Measurements from ENCODE around the gene ANKRD37. TPM values are rescaled to one million over a fixed set of nuclear protein-coding genes. Genes with fewer than 3 reads are reported as not detected.

ANKRD37 gene
- total RNA-seq, 1 donor from 2014 or later, result 6.1 TPM

- no peak for TF ChIP-seq EZH2 (IDR thresholded peaks at IDR 0.05; ENCODE audit: insufficient read depth, low read length)
- TF ChIP-seq, protein P1, sequence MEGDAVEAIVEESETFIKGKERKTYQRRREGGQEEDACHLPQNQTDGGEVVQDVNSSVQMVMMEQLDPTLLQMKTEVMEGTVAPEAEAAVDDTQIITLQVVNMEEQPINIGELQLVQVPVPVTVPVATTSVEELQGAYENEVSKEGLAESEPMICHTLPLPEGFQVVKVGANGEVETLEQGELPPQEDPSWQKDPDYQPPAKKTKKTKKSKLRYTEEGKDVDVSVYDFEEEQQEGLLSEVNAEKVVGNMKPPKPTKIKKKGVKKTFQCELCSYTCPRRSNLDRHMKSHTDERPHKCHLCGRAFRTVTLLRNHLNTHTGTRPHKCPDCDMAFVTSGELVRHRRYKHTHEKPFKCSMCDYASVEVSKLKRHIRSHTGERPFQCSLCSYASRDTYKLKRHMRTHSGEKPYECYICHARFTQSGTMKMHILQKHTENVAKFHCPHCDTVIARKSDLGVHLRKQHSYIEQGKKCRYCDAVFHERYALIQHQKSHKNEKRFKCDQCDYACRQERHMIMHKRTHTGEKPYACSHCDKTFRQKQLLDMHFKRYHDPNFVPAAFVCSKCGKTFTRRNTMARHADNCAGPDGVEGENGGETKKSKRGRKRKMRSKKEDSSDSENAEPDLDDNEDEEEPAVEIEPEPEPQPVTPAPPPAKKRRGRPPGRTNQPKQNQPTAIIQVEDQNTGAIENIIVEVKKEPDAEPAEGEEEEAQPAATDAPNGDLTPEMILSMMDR (IDR thresholded peaks at IDR 0.05; ENCODE audit: insufficient read depth, low read depth, low read length), result no peak
- H3K27me3 Mint-ChIP-seq (ENCODE audit: low read depth, unreplicated experiment), result no peaks in the 10 kb centered on the region
- Histone ChIP-seq H3K4me1 (ENCODE audit: insufficient read depth, low read length) (peaks cover 7% of the 10 kb centered on the region), H3K27me3 (ENCODE audit: insufficient read depth, low read length) (no peaks in the 10 kb centered on the region), H3K4me3 (ENCODE audit: insufficient read depth, low read depth, low read length) (no peak overlapping the region), H3K79me2 (ENCODE audit: insufficient read depth, low read length) (no peaks in the 10 kb centered on the region), H4K20me1 (ENCODE audit: insufficient read depth, low read length) (no peaks in the 10 kb centered on the region), H3K4me2 (ENCODE audit: low read length) (no peak overlapping the region), H3K9ac (ENCODE audit: low read length) (no peak overlapping the region), H3K36me3 (ENCODE audit: insufficient read depth, low read length) (peaks cover 28% of the 10 kb centered on the region), H3K9me3 (ENCODE audit: insufficient read depth, low read depth, low read length) (no peaks in the 10 kb centered on the region), H3K27ac (ENCODE audit: low read depth, low read length) (no peak overlapping the region), H2AFZ (ENCODE audit: low read depth, low read length) (no peak overlapping the region)
- peaks cover 12% of the 10 kb centered on the region for H3K36me3 Mint-ChIP-seq (ENCODE audit: low read depth, unreplicated experiment)
- FAIRE-seq (peak; percentile 52), DNase-seq (ENCODE audit: low read depth) (no peak)
- peaks cover 13% of the 10 kb centered on the region for H3K4me1 Mint-ChIP-seq (ENCODE audit: low read depth, unreplicated experiment)
- no peak overlapping the region for H3K27ac Mint-ChIP-seq (ENCODE audit: unreplicated experiment)
- H3K9me3 Mint-ChIP-seq (ENCODE audit: unreplicated experiment), result no peaks in the 10 kb centered on the region
- no peak overlapping the region for H3K4me3 Mint-ChIP-seq (ENCODE audit: unreplicated experiment)
Observed at GRCh38 chr4:185416955-185417354, 20.3 kb downstream of the ANKRD37 start.

DNA sequence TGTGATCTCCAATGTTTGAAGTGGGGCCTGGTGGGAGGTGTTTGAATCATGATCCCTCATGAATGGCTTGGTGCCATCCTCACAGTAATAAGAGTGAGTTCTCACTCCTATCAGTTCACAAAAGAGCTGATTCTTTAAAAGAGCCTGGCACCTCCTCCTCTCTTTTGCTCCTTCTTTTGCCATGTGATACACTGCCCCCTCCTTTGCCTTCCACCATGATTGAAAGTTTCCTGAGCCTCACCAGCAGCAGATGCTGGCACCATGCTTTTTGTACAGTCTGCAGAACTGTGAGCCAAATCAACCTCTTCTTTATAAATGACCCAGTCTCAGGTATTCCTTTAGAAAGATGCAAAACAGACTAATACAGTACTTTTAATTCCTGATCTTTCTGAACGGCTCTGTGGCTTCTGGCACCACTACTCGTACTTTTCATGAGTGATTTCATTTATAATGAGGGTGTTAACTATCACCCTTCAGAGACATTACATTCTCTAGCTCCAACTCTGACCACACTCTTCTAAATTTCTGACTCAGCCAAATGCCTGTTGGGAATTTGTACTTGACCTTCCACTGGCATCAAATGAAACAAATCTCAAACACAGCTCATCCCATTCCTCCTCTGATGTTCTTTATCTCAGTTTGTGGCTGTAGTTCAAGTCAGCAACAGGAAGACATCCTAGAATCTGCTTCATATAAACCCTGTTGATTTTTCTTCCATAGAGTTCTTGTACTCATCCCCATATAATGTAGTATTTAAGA is 24.9 kb downstream of the ANKRD37 start:
- H3K36me3 Mint-ChIP-seq (ENCODE audit: low read depth, unreplicated experiment), result peaks cover 6% of the 10 kb centered on the region
- no peak overlapping the region for H3K4me3 ChIP-seq (ENCODE audit: insufficient read depth, low read depth, low read length)
- H3K27ac Mint-ChIP-seq (ENCODE audit: unreplicated experiment), result no peak overlapping the region
- FAIRE-seq (peak; percentile 32), DNase-seq (ENCODE audit: low read depth) (peak; percentile 87)
- no peak overlapping the region for H2AFZ ChIP-seq (ENCODE audit: low read depth, low read length)
- H3K79me2 ChIP-seq (ENCODE audit: insufficient read depth, low read length), result peaks cover 29% of the 10 kb centered on the region
- H3K9me3 Mint-ChIP-seq (ENCODE audit: unreplicated experiment), result no peaks in the 10 kb centered on the region
- peaks cover 21% of the 10 kb centered on the region for H3K4me1 Mint-ChIP-seq (ENCODE audit: low read depth, unreplicated experiment)
- no peak for TF ChIP-seq EZH2 (IDR thresholded peaks at IDR 0.05; ENCODE audit: insufficient read depth, low read length)
- TF ChIP-seq, protein P1 (IDR thresholded peaks at IDR 0.05; ENCODE audit: insufficient read depth, low read depth, low read length), result no peak
- H3K9me3 ChIP-seq (ENCODE audit: insufficient read depth, low read depth, low read length), result no peaks in the 10 kb centered on the region
- peak overlapping the region; percentile 49 for H3K4me2 ChIP-seq (ENCODE audit: low read length)
- H3K9ac ChIP-seq (ENCODE audit: low read length), result no peak overlapping the region
- peaks cover 15% of the 10 kb centered on the region for H3K4me1 ChIP-seq (ENCODE audit: insufficient read depth, low read length)
- no peaks in the 10 kb centered on the region for H3K27me3 ChIP-seq (ENCODE audit: insufficient read depth, low read length)
- H3K4me3 Mint-ChIP-seq (ENCODE audit: unreplicated experiment), result no peak overlapping the region
- H4K20me1 ChIP-seq (ENCODE audit: insufficient read depth, low read length), result no peaks in the 10 kb centered on the region
- peaks cover 12% of the 10 kb centered on the region for H3K36me3 ChIP-seq (ENCODE audit: insufficient read depth, low read length)
- no peaks in the 10 kb centered on the region for H3K27me3 Mint-ChIP-seq (ENCODE audit: low read depth, unreplicated experiment)
- no peak overlapping the region for H3K27ac ChIP-seq (ENCODE audit: low read depth, low read length)
